SH-SY5Y (cell line): ENCODE measurements around the gene SLC35D1.

ENCODE experiments used
- GATA2 ChIP-seq: IDR thresholded peaks from 2 replicates; pipeline ENCODE4 v1.6.1; 2011; ENCODE audit warnings: mild to moderate bottlenecking, low read depth, low read length
- GATA3 ChIP-seq: IDR thresholded peaks from 2 replicates; pipeline ENCODE4 v1.6.1; 2011; ENCODE audit warnings: low read depth, mild to moderate bottlenecking, low read length, moderate library complexity

SLC35D1 gene

GRCh38 chr1:67053785-67054772, at the start of gene SLC35D1:
SLC35D1 (minus strand) TSS chr1:67054148; CDS start chr1:67054013, 135 bp downstream.
- no peak for TF ChIP-seq GATA3
- no peak for TF ChIP-seq GATA2

- TF ChIP-seq GATA2 (no peak), GATA3 (no peak)
These were observed 49.6 kb upstream of the SLC35D1 start for GRCh38 chr1:67103548-67103947.

- no peak for TF ChIP-seq GATA2
- no peak for TF ChIP-seq GATA3
These were observed 46.9 kb upstream of the SLC35D1 start for GRCh38 chr1:67100833-67101232.

GRCh38 chr1:67097305-67097704, 43.4 kb upstream of the SLC35D1 start:
- TF ChIP-seq GATA3 (no peak), GATA2 (no peak)

- no peak for TF ChIP-seq GATA3
- TF ChIP-seq GATA2 = no peak
These were observed 40.2 kb upstream of the SLC35D1 start for GRCh38 chr1:67094191-67094590.

- no peak for TF ChIP-seq GATA2
- no peak for TF ChIP-seq GATA3
These were observed 35.8 kb upstream of the SLC35D1 start for GRCh38 chr1:67089685-67090208.

- TF ChIP-seq GATA2 = no peak
- TF ChIP-seq GATA3 = no peak
These were observed 34.5 kb upstream of the SLC35D1 start for GRCh38 chr1:67088440-67088839.

GRCh38 chr1:67085326-67085725, 31.4 kb upstream of the SLC35D1 start:
- TF ChIP-seq GATA3 = no peak
- no peak for TF ChIP-seq GATA2

GRCh38 chr1:67084765-67085318, 30.9 kb upstream of the SLC35D1 start:
- TF ChIP-seq GATA2 (no peak), GATA3 (no peak)

- TF ChIP-seq GATA3 (no peak), GATA2 (no peak)
These were observed 24.3 kb upstream of the SLC35D1 start for GRCh38 chr1:67078291-67078690.

GRCh38 chr1:67077593-67077992, 23.6 kb upstream of the SLC35D1 start:
- no peak for TF ChIP-seq GATA3
- TF ChIP-seq GATA2 = no peak

GRCh38 chr1:67072749-67073148, 18.8 kb upstream of the SLC35D1 start:
- TF ChIP-seq GATA3 (no peak), GATA2 (no peak)

- no peak for TF ChIP-seq GATA2
- no peak for TF ChIP-seq GATA3
These were observed 8.5 kb upstream of the SLC35D1 start for GRCh38 chr1:67062412-67062811.

GRCh38 chr1:67061266-67061665, 7.3 kb upstream of the SLC35D1 start:
- no peak for TF ChIP-seq GATA2
- TF ChIP-seq GATA3 = no peak

GRCh38 chr1:67060811-67061218, 6.9 kb upstream of the SLC35D1 start:
- no peak for TF ChIP-seq GATA2
- no peak for TF ChIP-seq GATA3

- TF ChIP-seq GATA2 = no peak
- TF ChIP-seq GATA3 = no peak
These were observed 5.4 kb upstream of the SLC35D1 start for GRCh38 chr1:67059346-67059745.

- TF ChIP-seq GATA3 (no peak), GATA2 (no peak)
These were observed 4.8 kb upstream of the SLC35D1 start for GRCh38 chr1:67058761-67059160.
